ENCODE measurements around the gene CDK15.

The CDK15 gene

DNA sequence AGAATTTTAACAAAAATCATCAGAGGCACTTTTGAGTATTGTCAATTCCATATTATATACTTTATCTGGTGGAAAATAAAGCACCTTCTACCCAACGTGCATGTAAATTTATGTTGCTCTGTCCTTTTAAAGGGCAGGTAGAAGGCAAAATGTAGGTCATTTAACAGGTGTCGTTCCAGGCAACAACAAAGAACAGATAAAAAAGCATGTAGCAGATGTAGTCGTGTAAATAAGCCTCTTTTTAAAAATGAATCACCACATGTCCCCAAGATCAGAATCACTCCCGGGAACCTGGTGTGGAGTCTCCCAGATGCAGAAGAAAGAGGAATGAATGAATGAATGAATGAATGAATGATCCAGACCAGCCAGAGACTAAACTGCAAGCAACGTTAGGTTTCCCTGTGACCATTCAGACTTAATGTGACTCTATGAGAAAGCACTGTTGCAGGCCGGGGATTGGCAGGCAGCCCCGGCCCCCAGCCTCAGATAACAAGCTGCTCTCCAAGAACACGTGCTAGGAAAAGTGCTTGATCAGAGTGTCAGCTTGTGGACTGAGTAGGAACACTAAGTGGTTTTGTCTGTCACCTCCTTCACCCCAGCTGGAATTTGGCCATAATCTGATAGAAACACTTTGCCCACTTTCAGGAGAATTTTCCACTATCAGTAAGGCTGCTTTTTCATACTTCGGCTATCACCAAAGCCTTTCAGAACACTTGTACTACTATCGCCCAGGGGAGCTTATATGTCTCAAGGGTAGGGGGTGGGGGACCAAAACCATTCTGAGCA, 100.6 kb downstream of the CDK15 start:
- DNase-seq (ENCODE audit: low read depth in 3 of 3, low spot score in 1 of 3), result no peak

DNA sequence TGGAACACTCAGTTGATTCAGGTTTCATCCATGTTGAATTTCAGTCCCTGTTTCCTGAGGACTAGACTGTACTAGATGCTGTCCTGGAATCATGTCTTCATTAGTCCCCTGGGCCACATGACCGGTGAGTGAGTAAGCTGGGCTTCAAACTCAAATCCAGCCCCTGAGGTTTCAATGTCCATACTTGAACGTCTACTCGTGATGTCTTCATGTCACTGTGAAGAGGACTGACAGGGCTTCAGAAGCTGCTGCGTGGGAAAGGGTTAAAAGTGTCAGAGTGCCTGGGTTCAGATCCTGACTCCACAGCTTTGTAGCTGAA, 101.2 kb downstream of the CDK15 start:
- no peak for DNase-seq (ENCODE audit: low read depth in 3 of 3, low spot score in 1 of 3)

DNA sequence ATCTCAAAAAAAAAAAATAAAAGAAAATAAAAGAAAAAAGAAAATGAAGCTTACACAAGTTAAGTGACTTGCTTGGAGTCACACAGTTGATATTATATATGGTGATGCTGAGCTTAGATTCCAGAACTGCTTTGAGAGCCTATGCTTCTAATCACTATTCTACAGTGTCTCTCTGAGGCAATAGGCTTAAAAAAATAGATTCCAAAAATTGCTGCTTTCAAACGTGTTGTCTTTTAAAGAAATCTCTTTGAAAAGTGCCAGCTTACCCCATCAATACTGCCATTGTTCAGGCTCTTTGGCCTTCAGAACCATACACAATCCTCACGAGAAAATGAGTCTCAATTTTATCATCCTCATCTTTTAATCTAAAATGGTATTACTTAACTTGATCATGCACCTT, 102.6 kb downstream of the CDK15 start:
- no peak for DNase-seq (ENCODE audit: low read depth in 3 of 3, low spot score in 1 of 3)

DNA sequence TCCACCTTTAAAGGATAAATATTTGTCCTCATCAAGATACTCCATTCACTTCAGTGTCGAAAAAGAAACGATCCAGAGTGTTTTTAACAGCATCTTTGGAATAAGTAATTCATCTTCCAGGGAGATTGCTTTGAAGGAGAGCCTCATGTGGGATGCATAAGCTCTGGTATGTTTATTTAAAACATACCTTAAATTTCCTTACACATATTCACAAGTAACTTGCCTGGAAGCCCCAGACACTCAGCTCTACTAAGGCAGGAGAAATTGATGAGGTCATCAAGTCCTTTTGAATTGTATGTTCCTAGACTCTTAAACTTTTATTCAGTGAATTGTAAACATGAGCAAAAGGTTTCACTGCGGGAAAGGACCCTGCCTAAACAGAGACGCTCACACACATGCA, 103.0 kb downstream of the CDK15 start:
- DNase-seq (ENCODE audit: low read depth in 3 of 3, low spot score in 1 of 3), result no peak

DNA sequence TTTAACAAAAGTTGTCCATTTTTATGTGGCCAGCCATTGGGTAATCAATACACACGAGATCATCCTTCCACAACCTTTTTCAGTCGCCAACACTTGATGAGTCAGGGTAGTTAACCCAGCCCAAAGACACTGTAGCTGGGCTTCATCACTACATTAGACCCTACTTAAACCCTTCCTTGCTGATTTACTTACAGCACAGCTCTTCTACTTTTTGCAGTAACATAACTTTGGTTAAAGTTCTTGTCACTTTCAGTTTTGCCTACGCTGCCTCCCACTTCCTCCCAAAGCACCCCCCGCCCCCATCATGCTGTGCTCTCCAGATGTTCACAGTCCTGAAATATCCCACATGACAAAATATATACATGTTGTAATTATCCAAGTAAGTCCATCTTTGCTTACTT, 103.6 kb downstream of the CDK15 start:
- DNase-seq (ENCODE audit: low read depth in 3 of 3, low spot score in 1 of 3), result no peak

DNA sequence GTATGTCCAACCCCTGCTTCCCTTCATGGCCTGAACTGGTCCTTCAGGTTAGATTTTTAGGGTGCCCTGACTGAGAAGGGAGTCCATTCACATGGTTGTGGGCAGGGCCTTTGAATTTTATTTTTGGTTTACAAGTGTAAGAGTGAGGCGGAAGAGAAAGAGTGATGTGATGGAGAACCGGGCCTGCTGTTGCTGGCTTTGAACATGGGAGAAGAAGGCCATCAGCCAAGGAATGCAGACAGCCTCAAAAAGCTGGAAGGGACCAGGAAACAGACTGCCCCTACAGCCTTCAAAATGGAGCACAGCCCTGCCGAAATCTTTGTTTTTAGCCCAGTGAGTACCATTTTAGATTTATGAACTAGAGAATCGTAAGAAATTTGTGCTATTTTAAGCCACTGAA, 105.0 kb downstream of the CDK15 start:
- DNase-seq (ENCODE audit: low read depth in 3 of 3, low spot score in 1 of 3), result no peak

DNA sequence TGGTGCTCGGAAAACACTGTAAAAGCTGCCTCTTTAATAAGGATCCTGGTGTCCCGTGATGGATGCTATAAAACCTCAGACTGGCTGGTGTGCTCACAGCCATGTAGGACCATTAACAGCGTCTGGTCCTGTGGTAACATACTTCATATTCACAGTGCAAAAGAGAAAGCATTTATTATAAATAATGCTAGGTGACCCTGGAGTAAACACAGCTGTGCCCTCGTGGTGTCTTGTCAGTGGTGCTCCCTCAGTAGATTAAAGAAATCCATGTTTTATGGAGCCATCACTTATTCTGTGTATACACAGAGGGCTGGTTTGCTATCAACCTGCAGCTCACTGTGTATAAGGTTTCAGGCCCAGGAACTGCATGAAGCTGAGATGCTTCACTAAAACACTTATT, 106.9 kb downstream of the CDK15 start:
- no peak for DNase-seq (ENCODE audit: low read depth in 3 of 3, low spot score in 1 of 3)

DNA sequence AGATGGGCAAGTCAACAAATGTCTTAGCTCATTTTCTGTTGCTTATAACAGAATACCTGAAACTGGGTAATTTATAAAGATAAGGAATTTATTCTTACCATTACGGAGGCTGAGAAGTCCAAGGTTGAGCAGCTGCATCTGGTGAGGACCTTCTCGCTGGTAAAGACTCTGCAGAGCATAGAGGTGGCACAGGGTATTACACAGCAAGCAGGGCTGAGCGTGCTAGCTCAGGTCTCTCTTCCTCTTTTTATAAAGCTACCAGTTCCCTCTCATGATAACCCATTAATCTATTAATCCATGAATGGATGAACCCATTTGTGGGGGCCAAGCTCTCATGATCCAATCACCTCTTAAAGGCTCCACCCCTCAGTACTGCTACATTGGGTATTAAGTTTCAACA, 109.1 kb downstream of the CDK15 start:
- DNase-seq (ENCODE audit: low read depth in 3 of 3, low spot score in 1 of 3), result no peak

DNA sequence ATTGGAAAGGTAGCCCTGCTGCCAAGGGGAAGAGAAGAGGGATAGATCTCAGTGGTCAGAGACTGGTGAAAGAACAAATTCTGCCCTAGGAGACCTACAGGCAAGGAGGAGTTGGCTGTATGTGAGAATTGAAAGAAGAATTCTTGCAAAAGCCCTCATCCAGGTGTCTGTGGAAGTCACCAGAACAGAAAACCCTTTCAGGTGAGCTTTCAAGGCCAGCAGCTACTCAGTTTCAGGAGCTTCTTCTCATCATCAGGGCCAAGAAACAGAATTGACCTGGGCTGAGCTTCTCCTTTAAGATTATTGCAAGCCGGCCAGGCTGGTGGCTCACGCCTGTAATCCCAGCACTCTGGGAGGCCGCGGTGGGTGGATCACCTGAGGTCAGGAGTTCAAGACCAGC, 110.2 kb downstream of the CDK15 start:
- DNase-seq (ENCODE audit: low read depth in 3 of 3, low spot score in 1 of 3), result no peak

DNA sequence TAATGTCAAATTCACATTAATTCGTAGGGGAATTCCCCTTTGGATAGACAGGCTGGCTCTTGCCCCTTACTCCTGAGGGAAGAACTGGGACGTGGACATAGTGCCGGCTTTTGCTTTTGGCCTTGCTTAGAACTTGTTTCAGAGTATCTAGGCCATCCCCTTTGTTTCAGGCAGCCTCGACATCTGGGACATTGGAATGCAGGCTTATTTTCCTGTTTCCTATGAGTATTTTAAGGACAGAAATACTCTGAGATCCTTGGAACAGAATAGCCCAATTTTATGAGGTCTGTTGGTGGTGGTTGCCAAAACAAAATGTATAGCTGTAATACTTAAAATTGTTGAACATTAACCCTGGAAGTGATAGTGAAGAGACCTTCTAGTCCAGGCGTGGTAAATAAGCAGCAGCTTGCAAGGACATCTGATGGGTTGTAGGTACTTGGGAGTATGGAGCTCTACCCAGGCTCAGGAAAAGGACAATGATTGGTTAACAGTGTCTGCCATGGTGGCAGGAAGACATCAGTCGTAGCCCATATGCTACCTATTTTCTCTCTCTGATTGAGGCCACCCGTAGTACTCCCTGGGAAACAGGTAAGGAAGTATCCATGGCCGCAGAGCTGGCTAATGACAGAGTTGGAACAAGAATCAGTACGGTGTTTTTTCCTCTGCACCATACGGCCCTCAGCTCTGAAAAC, 112.4 kb downstream of the CDK15 start:
- no peak for DNase-seq (ENCODE audit: low read depth in 3 of 3, low spot score in 1 of 3)

DNA sequence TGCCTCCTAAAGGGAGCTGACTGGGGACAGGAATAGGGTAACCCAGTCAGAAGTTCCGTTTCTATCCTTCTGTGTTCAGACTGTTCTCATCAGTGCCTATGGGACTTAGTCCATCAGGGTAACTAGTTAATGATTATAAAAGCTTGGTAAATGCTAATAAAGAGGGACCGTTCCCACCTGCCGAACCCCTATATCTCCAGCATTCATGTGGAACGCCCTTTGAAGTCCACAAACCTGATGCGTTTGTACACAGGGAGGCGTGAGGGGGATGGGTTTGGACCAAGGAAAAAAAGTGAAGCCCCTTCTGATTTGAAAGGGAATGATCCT, 112.9 kb downstream of the CDK15 start:
- DNase-seq (ENCODE audit: low read depth in 3 of 3, low spot score in 1 of 3), result no peak

DNA sequence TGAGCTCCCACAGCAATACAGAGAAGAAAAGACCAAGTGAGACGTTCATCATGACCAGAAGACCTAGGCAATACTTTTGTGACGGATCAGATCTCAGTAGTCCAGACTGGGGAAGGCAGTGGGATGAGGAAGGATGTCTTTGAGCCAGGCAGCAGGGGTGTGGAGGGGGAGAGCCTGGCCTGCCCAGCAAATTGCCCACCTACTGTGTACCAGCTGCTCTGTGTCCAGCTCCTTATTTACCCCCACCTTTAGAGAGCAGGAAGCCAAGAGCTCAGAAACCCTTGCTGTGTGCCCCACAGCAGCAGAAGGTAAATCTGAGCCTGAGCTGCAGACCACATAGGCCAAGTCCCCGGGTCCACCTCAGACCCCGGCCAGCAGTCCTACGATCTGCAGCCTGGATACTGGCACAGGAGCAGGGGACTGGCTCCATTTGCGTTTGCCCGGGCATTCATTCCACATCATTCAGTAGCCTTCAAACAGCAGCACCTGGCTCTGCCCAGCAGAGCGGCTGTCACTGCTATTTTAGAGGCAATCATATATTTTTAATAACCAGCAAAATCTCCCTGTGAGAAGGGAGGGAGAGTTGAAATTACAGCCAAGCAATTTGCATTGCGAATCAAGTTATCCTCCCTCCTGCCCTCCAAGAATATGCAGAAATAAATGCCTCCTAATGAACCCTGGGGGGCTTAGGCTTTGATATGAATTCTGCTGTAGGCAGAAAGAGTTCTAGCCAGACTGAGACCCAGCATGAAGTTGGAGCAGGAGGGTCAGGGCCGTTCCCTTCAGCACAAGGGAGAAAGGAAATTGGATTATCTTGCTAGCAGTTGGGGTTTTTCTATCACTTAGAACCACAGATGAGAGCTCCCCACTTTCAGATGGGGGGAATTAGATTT, 117.3 kb downstream of the CDK15 start:
- no peak for DNase-seq (ENCODE audit: low read depth in 3 of 3, low spot score in 1 of 3)

DNA sequence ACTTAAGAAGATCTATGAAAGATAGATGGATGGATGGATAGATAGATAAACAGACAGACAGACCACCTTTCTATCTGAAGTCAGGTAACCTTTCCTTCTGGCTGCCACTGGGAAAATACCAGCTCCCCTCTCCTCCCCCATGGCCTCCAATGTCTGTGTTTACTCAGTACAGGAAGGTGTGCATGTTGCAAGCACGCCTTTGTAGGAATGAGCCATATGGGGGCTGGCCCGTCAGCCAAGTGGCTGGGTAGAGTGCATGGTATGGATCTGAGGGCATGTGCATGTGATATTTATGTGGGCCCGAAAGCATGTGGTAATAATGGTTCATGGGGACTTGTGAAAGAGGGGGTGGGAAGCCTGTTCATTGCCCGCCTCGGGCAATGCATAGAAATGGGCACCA, 118.1 kb downstream of the CDK15 start:
- no peak for DNase-seq (ENCODE audit: low read depth in 3 of 3, low spot score in 1 of 3)

DNA sequence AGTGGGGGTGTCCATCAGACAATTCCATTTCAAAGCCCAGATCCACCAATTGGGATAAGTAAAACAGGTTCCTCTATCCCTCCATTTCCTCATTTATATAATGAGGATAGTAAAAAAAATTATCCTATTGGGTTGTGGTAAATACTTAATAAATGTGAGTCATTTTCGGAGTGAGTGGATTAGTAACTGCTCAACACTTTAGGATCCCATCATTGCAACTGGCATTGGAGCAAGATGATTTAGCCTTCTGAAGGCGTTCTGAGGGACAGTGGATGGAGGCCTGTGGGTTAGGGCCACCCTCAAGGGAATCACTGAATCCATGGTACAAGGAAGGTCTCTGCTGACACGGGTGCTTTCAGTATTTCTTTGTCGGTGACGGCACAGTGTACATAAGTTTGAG, 118.7 kb downstream of the CDK15 start:
- DNase-seq (ENCODE audit: low read depth in 3 of 3, low spot score in 1 of 3), result no peak

DNA sequence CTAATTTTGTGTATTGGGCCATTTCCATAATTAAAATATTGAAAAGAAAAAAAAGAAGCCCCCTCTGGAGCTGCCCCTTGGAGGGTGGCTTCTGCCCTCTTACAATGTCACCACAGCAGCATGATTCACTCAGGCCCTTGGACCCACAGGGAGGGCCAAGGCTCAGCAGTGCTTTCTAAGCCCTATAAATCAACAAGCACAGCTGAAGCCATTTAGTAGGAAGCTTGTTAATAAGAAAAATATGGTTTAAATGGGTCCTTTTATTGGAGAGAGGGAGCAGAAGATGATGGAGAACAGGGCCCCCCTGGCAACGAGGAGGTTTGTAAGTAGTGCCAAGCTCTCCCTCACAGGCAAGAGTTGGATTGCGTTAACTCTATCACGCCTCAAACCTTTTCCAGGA, 119.7 kb downstream of the CDK15 start:
- no peak for DNase-seq (ENCODE audit: low read depth in 3 of 3, low spot score in 1 of 3)

DNA sequence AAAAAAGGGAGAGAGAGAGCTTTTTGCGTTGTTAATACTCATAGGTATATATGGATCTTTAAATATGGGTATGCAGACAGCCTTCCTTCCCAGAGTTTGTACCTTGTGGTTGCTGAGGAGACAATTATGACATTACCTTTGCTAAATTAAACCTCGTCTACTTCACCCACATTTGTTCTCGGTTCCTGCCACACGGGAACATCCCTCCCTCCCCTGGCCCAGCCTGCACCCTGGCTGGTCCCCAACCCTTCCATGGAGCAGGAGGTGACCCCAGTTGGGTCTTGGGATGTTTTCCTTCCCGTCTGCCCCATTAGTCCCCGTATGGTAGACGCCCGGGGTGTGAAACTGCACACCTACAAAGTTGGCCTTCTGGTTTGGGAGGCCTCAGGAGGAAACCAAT, 122.0 kb downstream of the CDK15 start:
- DNase-seq (ENCODE audit: low read depth in 3 of 3, low spot score in 1 of 3), result no peak

DNA sequence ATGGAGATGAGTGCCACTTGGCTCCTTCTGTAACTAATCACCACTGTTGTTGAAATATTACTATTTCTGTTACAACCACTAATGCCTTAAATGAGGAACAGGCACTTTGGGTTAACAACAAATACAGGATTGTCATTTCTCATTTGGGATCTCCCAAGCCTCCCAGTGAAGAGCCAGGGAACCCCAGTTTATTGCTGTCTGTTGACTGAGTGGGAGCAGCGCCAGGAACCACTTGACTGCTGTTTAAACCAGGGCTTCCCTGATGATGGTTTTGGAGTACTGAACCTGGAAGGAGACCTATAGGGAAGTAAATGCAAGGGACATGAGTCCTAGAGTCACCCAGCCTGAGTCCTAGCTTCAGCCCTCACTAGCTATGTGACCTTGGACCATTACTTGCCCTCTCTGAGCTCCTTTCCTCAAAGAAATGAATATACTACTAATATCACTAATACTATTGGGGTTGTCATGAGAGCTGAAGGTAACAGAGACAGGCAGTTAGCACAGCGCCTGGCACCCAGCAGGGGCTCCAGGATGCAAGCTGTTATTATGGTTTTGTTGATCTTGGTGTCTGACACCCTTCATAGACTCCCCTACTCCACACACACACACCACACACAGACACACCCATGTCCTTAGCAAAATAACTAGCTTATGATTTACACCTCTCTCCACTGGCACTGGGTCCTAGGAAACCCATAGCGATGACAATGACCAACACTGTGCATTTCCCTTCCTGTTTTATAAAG, 123.1 kb downstream of the CDK15 start:
- DNase-seq (ENCODE audit: low read depth in 3 of 3, low spot score in 1 of 3), result no peak

DNA sequence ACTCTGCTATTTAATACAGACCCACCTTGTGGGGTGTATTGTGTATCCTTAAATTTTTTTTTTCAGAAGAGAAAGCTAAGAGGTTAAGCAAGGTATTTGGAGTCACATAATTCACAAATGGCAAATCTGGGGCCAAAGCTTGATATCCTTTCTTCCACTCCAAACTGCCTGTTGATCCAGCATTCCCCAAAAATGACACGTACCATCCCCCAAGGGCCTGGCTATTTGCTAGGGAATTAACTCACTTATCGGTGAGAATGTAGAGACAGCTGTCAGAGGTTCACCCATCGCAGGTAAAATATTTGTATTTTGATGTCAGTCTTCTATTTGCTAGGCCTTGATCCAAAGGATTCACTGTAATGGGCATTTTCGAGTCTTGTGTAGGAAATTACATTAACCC, 123.7 kb downstream of the CDK15 start:
- no peak for DNase-seq (ENCODE audit: low read depth in 3 of 3, low spot score in 1 of 3)

DNA sequence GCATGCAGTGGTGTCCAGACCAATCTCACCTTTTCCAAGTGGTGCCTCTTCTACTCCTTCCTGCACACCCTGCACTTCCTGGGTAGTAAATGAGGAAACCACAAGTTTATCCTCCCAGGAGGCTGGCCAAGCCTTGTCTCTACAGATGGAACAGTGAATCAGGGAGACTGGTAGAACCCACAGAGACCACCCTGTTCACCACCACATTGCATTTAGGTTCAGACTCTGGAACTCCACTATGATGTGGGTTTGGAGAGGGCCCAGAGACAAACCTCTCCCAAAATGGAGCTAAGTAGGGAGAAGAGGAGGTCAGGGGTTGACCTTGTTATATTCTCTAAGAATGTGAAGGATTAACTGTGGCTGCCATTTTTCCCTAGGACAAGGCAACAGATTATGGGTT, 124.5 kb downstream of the CDK15 start:
- DNase-seq (ENCODE audit: low read depth in 3 of 3, low spot score in 1 of 3), result no peak

DNA sequence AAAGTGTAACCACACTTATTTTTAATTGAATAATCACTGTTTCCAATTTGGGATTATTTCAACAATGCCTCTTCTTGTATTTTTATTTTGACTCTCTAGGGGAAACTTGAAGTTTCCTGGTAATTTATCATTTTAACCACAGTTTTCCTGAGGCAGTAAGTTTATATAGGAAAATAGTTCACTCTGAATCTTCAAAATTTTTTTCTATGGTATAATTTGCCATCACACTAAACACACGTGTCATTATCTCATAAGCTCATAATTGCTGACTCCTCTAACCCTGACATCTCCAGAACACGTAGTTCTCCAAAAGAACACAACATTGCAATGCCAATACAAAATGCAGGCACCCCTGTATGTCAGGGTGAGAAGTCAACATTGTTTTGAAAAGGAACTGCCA, 125.1 kb downstream of the CDK15 start:
- DNase-seq (ENCODE audit: low read depth in 3 of 3, low spot score in 1 of 3), result no peak

DNA sequence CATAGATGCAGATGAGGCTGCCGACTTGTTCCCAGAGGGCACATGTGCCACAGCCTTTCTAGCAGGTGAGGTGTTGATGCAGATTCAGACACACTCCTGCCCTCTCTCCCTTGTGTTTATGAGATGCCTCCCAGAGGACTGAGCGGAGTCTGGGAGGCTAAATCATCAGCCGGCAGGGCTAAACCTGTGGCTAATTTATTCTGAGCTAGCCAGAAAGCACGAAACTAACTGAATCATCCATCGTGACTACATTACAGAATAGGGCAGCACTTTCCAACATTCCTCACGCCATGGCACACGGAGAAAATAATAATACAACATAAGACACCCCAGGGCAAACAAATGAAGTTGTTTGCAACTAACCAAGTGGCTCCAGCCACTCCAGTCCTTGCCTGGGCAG, 125.6 kb downstream of the CDK15 start:
- no peak for DNase-seq (ENCODE audit: low read depth in 3 of 3, low spot score in 1 of 3)

DNA sequence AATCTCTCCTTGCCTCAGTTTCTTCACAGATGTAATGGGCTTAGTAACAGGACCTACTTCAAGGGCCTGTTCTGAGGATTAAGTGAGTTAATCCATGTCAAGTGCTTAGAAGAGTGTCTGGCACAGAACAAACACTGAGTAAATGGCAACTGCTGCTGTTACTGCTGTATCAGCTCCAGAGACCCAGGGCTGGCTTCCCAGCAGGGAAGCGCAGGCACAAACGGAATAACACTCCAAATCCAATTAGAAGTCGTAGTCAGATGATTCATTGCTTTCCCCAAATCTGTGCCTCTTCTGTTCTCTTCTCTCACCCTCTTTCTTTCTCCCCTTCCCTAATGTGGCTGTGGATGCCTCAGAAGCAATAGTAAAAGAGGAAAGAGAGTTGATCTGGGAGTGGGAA, 126.2 kb downstream of the CDK15 start:
- no peak for DNase-seq (ENCODE audit: low read depth in 3 of 3, low spot score in 1 of 3)

Data from stimulated activated CD4-positive, alpha-beta T cell treated with anti-CD3 and anti-CD28 coated beads, TNF-alpha, amount 100 ng/mL, for 1 hour (primary cell).